BE2C (cell line): ENCODE data around the gene GLIS1.

Source experiments
- DNase-seq: peaks from one replicate; pipeline ENCODE4 v3.0.0-alpha.2; 2020
- H3K27me3 ChIP-seq: fragments of 250-450 bp; sonication (Bioruptor Pico); 2 replicates; pipeline ENCODE4 v1.5.1; 2020; ENCODE audit warnings: mild to moderate bottlenecking
- H3K36me3 ChIP-seq: fragments of 250-450 bp; sonication (Bioruptor Pico); 2 replicates; pipeline ENCODE4 v1.5.1; 2020; ENCODE audit warnings: mild to moderate bottlenecking
- H3K4me1 ChIP-seq: fragments of 250-450 bp; sonication (Bioruptor Pico); 2 replicates; pipeline ENCODE4 v1.5.1; 2020
- H3K4me3 ChIP-seq: 2 replicates; pipeline ENCODE4 v1.5.1; 2011; ENCODE audit warnings: low read depth, low read length
- H3K9me3 ChIP-seq: fragments of 250-450 bp; sonication (Bioruptor Pico); 2 replicates; pipeline ENCODE4 v1.5.1; 2020
- CTCF ChIP-seq: IDR thresholded peaks from 2 replicates; pipeline ENCODE4 v1.5.1; 2012; ENCODE audit warnings: mild to moderate bottlenecking, low read depth, low read length

The GLIS1 gene

GRCh38 chr1:53731043-53731600 lies 7.8 kb downstream of the GLIS1 start:
- H3K27me3 ChIP-seq, result no peaks in the 10 kb centered on the region
- H3K4me3 ChIP-seq, result no peak overlapping the region
- H3K9me3 ChIP-seq, result no peaks in the 10 kb centered on the region
- no peaks in the 10 kb centered on the region for H3K4me1 ChIP-seq
- DNase-seq, result no peak
- no peaks in the 10 kb centered on the region for H3K36me3 ChIP-seq
- no peak for TF ChIP-seq CTCF

GRCh38 chr1:53730224-53730865 lies 8.6 kb downstream of the GLIS1 start:
- Histone ChIP-seq H3K36me3 (no peaks in the 10 kb centered on the region), H3K9me3 (no peaks in the 10 kb centered on the region), H3K4me1 (no peaks in the 10 kb centered on the region), H3K27me3 (no peaks in the 10 kb centered on the region), H3K4me3 (no peak overlapping the region)
- no peak for TF ChIP-seq CTCF
- DNase-seq, result no peak

- no peak for TF ChIP-seq CTCF
- H3K9me3 ChIP-seq, result no peaks in the 10 kb centered on the region
- no peaks in the 10 kb centered on the region for H3K27me3 ChIP-seq
- DNase-seq, result no peak
- H3K4me1 ChIP-seq, result no peaks in the 10 kb centered on the region
- no peak overlapping the region for H3K4me3 ChIP-seq
- no peaks in the 10 kb centered on the region for H3K36me3 ChIP-seq
Measured at GRCh38 chr1:53729456-53730223, 9.3 kb downstream of the GLIS1 start.

GRCh38 chr1:53728702-53729455 lies 10.1 kb downstream of the GLIS1 start:
- Histone ChIP-seq H3K4me1 (no peaks in the 10 kb centered on the region), H3K36me3 (no peaks in the 10 kb centered on the region), H3K9me3 (no peaks in the 10 kb centered on the region), H3K27me3 (no peaks in the 10 kb centered on the region), H3K4me3 (no peak overlapping the region)
- no peak for TF ChIP-seq CTCF
- DNase-seq, result no peak

GRCh38 chr1:53728196-53728595 lies 10.8 kb downstream of the GLIS1 start:
- no peaks in the 10 kb centered on the region for H3K27me3 ChIP-seq
- no peaks in the 10 kb centered on the region for H3K4me1 ChIP-seq
- no peaks in the 10 kb centered on the region for H3K9me3 ChIP-seq
- no peaks in the 10 kb centered on the region for H3K36me3 ChIP-seq
- TF ChIP-seq CTCF, result no peak
- no peak for DNase-seq
- H3K4me3 ChIP-seq, result no peak overlapping the region
